H9 (cell line): ENCODE results near the gene CCDC190. TPM values are rescaled to one million over a fixed set of nuclear protein-coding genes. Genes with fewer than 3 reads are reported as not detected.
"Not testable (repeated sequence)": the region's sequence is repeated elsewhere in the genome, so short reads cannot be mapped to it uniquely, and the experiment has no call there.

Source experiments
- DNase-seq: peaks from one replicate; pipeline ENCODE4 v3.0.0-alpha.2; 2017
- H2AFZ ChIP-seq: one replicate; pipeline ENCODE4 v1.6.1; 2013; ENCODE audit warnings: mild to moderate bottlenecking, low read length, control low read depth, moderate library complexity
- H2AK5ac ChIP-seq: 2 replicates; pipeline ENCODE4 v1.6.1; 2013; ENCODE audit warnings: low read length, control low read depth, mixed read lengths; ENCODE audit not compliant: insufficient read length
- H2BK120ac ChIP-seq: one replicate; pipeline ENCODE4 v1.6.1; 2013; ENCODE audit warnings: low read depth, mild to moderate bottlenecking, low read length, control low read depth, inconsistent platforms; ENCODE audit not compliant: poor library complexity, severe bottlenecking
- H2BK12ac ChIP-seq: 2 replicates; pipeline ENCODE4 v1.6.1; 2013; ENCODE audit warnings: low read length, control low read depth, mixed read lengths, low read depth; ENCODE audit not compliant: insufficient read length
- H2BK15ac ChIP-seq: 2 replicates; pipeline ENCODE4 v1.6.1; 2013; ENCODE audit warnings: low read depth, low read length, control low read depth
- H2BK20ac ChIP-seq: one replicate; pipeline ENCODE4 v1.6.1; 2013; ENCODE audit warnings: low read depth, mild to moderate bottlenecking, low read length, control low read depth, inconsistent platforms; ENCODE audit not compliant: poor library complexity, severe bottlenecking
- H2BK5ac ChIP-seq: 2 replicates; pipeline ENCODE4 v1.6.1; 2013; ENCODE audit warnings: low read length, control low read depth, mixed read lengths; ENCODE audit not compliant: insufficient read length
- H3K14ac ChIP-seq: 2 replicates; pipeline ENCODE4 v1.6.1; 2013; ENCODE audit warnings: low read length, control low read depth; ENCODE audit not compliant: insufficient read depth
- H3K18ac ChIP-seq: 2 replicates; pipeline ENCODE4 v1.6.1; 2013; ENCODE audit warnings: low read depth, mild to moderate bottlenecking, mixed read lengths, low read length, control low read depth; ENCODE audit not compliant: insufficient read length
- H3K23ac ChIP-seq: 2 replicates; pipeline ENCODE4 v1.6.1; 2013; ENCODE audit warnings: low read length, control low read depth, mixed read lengths, low read depth; ENCODE audit not compliant: insufficient read length
- H3K23me2 ChIP-seq: 2 replicates; pipeline ENCODE4 v1.6.1; 2013; ENCODE audit warnings: low read depth, mild to moderate bottlenecking, mixed read lengths, low read length, control low read depth; ENCODE audit not compliant: insufficient read length, poor library complexity, severe bottlenecking
- H3K27ac ChIP-seq: 2 replicates; pipeline ENCODE4 v1.5.1; 2013; ENCODE audit warnings: low read length, control low read depth, mixed read lengths, low read depth; ENCODE audit not compliant: insufficient read length
- H3K27me3 ChIP-seq: 2 replicates; pipeline ENCODE4 v1.6.1; 2013; ENCODE audit warnings: low read length, control low read depth, inconsistent platforms; ENCODE audit not compliant: insufficient read depth
- H3K4ac ChIP-seq: 2 replicates; pipeline ENCODE4 v1.6.1; 2013; ENCODE audit warnings: low read depth, mild to moderate bottlenecking, control low read depth, inconsistent platforms, low read length, moderate library complexity
- H3K4me1 ChIP-seq: 2 replicates; pipeline ENCODE4 v1.6.1; 2013; ENCODE audit warnings: low read length, control low read depth, inconsistent platforms; ENCODE audit not compliant: insufficient read depth
- H3K4me2 ChIP-seq: 2 replicates; pipeline ENCODE4 v1.6.1; 2013; ENCODE audit warnings: low read length, control low read depth, mixed read lengths; ENCODE audit not compliant: insufficient read length, insufficient read depth
- H3K56ac ChIP-seq: 2 replicates; pipeline ENCODE4 v1.6.1; 2013; ENCODE audit warnings: low read depth, mild to moderate bottlenecking, mixed read lengths, low read length, control low read depth; ENCODE audit not compliant: insufficient read length
- H3K79me1 ChIP-seq: 2 replicates; pipeline ENCODE4 v1.6.1; 2013; ENCODE audit warnings: low read depth, mild to moderate bottlenecking, moderate library complexity, low read length, control low read depth, inconsistent platforms; ENCODE audit not compliant: insufficient read depth, poor library complexity, severe bottlenecking
- H3K79me2 ChIP-seq: 2 replicates; pipeline ENCODE4 v1.6.1; 2013; ENCODE audit warnings: low read length, control low read depth, inconsistent platforms; ENCODE audit not compliant: insufficient read depth
- H3K9ac ChIP-seq: 2 replicates; pipeline ENCODE4 v1.6.1; 2013; ENCODE audit warnings: low read length, control low read depth, mixed read lengths; ENCODE audit not compliant: insufficient read length; ENCODE audit errors: extremely low read depth
- H3K9me3 ChIP-seq: one replicate; pipeline ENCODE4 v1.6.1; 2013; ENCODE audit warnings: low read depth, low read length, inconsistent platforms; ENCODE audit not compliant: control insufficient read depth
- H3T11ph ChIP-seq: one replicate; pipeline ENCODE4 v1.6.1; 2013; ENCODE audit warnings: mild to moderate bottlenecking, low read length, control low read depth, inconsistent platforms
- H4K20me1 ChIP-seq: one replicate; pipeline ENCODE4 v1.6.1; 2013; ENCODE audit not compliant: control insufficient read depth, insufficient read length, insufficient read depth
- H4K5ac ChIP-seq: 2 replicates; pipeline ENCODE4 v1.6.1; 2013; ENCODE audit warnings: low read depth, mild to moderate bottlenecking, mixed read lengths, low read length, control low read depth; ENCODE audit not compliant: insufficient read length
- H4K8ac ChIP-seq: replicated peaks from 2 replicates; pipeline ENCODE4 v1.6.1; 2013; ENCODE audit warnings: low read length, control low read depth, mixed read lengths, low read depth; ENCODE audit not compliant: insufficient read length
- H4K91ac ChIP-seq: 2 replicates; pipeline ENCODE4 v1.6.1; 2013; ENCODE audit warnings: low read depth, mild to moderate bottlenecking, moderate library complexity, mixed read lengths, low read length, control low read depth; ENCODE audit not compliant: insufficient read length
- H3K27ac Mint-ChIP-seq, 3 experiments: 2 replicates in 2 of 3; 3 replicates in 1 of 3; pipeline ENCODE4 v1.8.0; 2020 to 2021; ENCODE audit warnings: mixed read lengths in 3 of 3, mild to moderate bottlenecking in 1 of 3, moderate library complexity in 1 of 3
- H3K27me3 Mint-ChIP-seq: 2 replicates; pipeline ENCODE4 v1.8.0; 2021; ENCODE audit warnings: low read depth, mild to moderate bottlenecking, moderate library complexity, mixed read lengths
- H3K36me3 Mint-ChIP-seq, 3 experiments: 2 replicates in 2 of 3; 3 replicates in 1 of 3; pipeline ENCODE4 v1.8.0; 2020 to 2021; ENCODE audit warnings: low read depth in 3 of 3, mixed read lengths in 3 of 3; ENCODE audit not compliant: insufficient read depth in 1 of 3
- H3K4me1 Mint-ChIP-seq, 2 experiments: 2 replicates each; pipeline ENCODE4 v1.8.0; 2020; ENCODE audit warnings: mixed read lengths in 2 of 2
- H3K4me3 Mint-ChIP-seq, 2 experiments: 2 replicates in 1 of 2; 3 replicates in 1 of 2; pipeline ENCODE4 v1.8.0; 2020 to 2021; ENCODE audit warnings: mild to moderate bottlenecking in 2 of 2, mixed read lengths in 2 of 2, moderate library complexity in 1 of 2
- H3K9me3 Mint-ChIP-seq, 2 experiments: 2 replicates in 1 of 2; 3 replicates in 1 of 2; pipeline ENCODE4 v1.8.0; 2020; ENCODE audit warnings: mild to moderate bottlenecking in 2 of 2, mixed read lengths in 2 of 2, moderate library complexity in 1 of 2
- WGBS: extraction: QIAGEN DNeasy Blood & Tissue Kit; methylation state at CpG from one replicate; pipeline ENCODE4 v1.1.7; 2013; ENCODE audit warnings: missing lambda C conversion rate, low lambda C conversion rate, mixed read lengths; ENCODE audit not compliant: insufficient read length; ENCODE audit errors: extremely low coverage; 5-methylcytosine and 5-hydroxymethylcytosine counted together
- total RNA-seq: library from RNA; stranded (reverse); gene quantifications from 2 replicates; pipeline ENCODE4 v1.2.1, GENCODE V29; 2021

CCDC190 gene
- total RNA-seq, 1 experiment from 2014 or later = not detected

DNA sequence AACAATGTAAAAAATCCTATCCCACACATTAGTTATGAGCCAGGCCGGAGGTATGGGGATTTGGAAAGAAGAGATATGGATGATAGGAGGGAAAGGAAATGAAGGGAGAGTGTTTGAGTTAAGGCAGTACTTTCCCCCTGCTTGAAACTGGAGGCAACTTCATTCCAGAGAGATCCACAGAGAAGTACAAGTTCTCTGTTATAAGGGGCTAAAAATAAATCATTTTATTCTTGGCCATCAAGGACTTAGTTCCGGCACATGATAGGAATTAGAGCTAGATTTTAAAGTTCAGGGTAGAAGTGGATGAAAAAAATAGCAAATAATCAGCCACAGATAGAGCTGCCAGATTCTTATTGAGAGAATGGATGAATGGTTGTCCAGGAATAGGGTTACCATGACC is 42.8 kb downstream of the CCDC190 start:
- not testable (repeated sequence) for H4K8ac ChIP-seq, H3K23ac ChIP-seq, H3T11ph ChIP-seq, H3K14ac ChIP-seq, H2BK20ac ChIP-seq, H3K9me3 Mint-ChIP-seq, H3K27ac Mint-ChIP-seq, H2BK5ac ChIP-seq, DNase-seq, H3K4me2 ChIP-seq, H2BK12ac ChIP-seq, H2AFZ ChIP-seq, H4K5ac ChIP-seq, H3K18ac ChIP-seq, H3K79me2 ChIP-seq, H3K27me3 ChIP-seq, H3K23me2 ChIP-seq, H3K4me3 Mint-ChIP-seq, H2BK15ac ChIP-seq, H3K9ac ChIP-seq, H3K9me3 ChIP-seq, H4K91ac ChIP-seq, H3K56ac ChIP-seq, H3K36me3 Mint-ChIP-seq, H3K27ac ChIP-seq, H3K27me3 Mint-ChIP-seq, H2BK120ac ChIP-seq, H3K4ac ChIP-seq, H4K20me1 ChIP-seq, H2AK5ac ChIP-seq, H3K4me1 ChIP-seq, H3K79me1 ChIP-seq
- no CpG with 5 or more reads among the region's 2 CpGs for WGBS
- peaks cover 15 to 18% of the 10 kb centered on the region in 2 experiments for H3K4me1 Mint-ChIP-seq

DNA sequence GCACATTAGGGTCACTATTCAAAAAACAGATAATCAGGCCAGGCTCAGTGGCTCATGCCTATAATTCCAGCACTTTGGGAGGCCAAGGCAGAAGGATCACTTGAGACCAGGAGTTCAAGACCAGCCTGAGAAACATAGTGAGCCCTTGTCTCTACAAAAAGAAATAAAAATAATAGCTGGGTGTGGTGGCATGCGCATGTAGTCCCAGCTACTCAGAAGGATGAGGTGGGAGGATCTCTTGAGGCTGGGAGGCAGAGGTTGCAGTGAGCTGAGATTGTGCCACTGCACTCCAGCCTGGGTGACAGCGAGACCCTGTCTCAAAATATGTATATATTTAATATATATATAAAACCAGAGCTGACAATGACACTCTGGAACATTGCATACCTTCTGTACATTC is 48.6 kb downstream of the CCDC190 start:
- not testable (repeated sequence) for H4K91ac ChIP-seq, H3K79me2 ChIP-seq, H2AFZ ChIP-seq, H3K27me3 Mint-ChIP-seq, H3K23ac ChIP-seq, H2BK12ac ChIP-seq, H3K18ac ChIP-seq, DNase-seq, H2BK20ac ChIP-seq, H3K4ac ChIP-seq, H3K9me3 Mint-ChIP-seq, H3K23me2 ChIP-seq, H3T11ph ChIP-seq, H3K27me3 ChIP-seq, H2BK120ac ChIP-seq, H2BK15ac ChIP-seq, H3K27ac Mint-ChIP-seq, H3K4me1 Mint-ChIP-seq, H4K8ac ChIP-seq, H3K9me3 ChIP-seq, H4K5ac ChIP-seq, H4K20me1 ChIP-seq, H3K56ac ChIP-seq, H2BK5ac ChIP-seq, H3K4me1 ChIP-seq, H3K9ac ChIP-seq, H3K4me2 ChIP-seq, H2AK5ac ChIP-seq, H3K14ac ChIP-seq, H3K79me1 ChIP-seq, H3K4me3 Mint-ChIP-seq, H3K27ac ChIP-seq
- H3K36me3 Mint-ChIP-seq = peaks cover 12 to 21% (median 12%) of the 10 kb centered on the region in 3 experiments; a peak in 6 of 7 replicates
- no CpG with 5 or more reads among the region's 2 CpGs for WGBS
